ENCODE data around the gene WSB1.

DNA sequence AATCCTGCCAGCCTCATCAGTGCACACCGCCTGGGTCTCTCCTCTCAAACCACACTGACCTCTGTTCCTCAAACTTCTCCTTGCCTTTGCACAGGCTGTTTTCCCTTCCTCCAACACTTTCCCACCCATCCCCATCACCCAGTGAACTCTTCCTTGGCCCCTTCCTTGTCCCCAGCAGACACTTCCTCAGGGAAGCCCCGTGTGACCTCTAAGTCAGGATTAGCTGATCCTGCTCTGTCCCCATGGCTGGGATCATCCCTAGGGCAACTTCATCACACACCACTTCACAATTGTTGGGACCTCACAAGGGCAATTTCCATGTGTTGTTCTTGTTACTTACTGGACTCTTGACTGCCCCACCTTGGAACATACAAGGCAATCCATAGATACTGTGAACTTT lies 67.8 kb downstream of the WSB1 start:
- TF ChIP-seq, protein P1, sequence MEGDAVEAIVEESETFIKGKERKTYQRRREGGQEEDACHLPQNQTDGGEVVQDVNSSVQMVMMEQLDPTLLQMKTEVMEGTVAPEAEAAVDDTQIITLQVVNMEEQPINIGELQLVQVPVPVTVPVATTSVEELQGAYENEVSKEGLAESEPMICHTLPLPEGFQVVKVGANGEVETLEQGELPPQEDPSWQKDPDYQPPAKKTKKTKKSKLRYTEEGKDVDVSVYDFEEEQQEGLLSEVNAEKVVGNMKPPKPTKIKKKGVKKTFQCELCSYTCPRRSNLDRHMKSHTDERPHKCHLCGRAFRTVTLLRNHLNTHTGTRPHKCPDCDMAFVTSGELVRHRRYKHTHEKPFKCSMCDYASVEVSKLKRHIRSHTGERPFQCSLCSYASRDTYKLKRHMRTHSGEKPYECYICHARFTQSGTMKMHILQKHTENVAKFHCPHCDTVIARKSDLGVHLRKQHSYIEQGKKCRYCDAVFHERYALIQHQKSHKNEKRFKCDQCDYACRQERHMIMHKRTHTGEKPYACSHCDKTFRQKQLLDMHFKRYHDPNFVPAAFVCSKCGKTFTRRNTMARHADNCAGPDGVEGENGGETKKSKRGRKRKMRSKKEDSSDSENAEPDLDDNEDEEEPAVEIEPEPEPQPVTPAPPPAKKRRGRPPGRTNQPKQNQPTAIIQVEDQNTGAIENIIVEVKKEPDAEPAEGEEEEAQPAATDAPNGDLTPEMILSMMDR (IDR thresholded peaks at IDR 0.05), result no peak
- TF ChIP-seq POLR2AphosphoS5 (IDR thresholded peaks at IDR 0.05) (no peak), EP300 (IDR thresholded peaks at IDR 0.05) (no peak)

Measured in gastroesophageal sphincter (tissue), 3 donors.